HG03135 (cell line): ENCODE data around the gene PKN3.
"Not testable (repeated sequence)": the region's sequence is repeated elsewhere in the genome, so short reads cannot be mapped to it uniquely, and the experiment has no call there.

Experiments
- ATAC-seq: cut with Tn5 transposase; IDR thresholded peaks from one replicate; pipeline ENCODE4 v1.9.1; 2021; ENCODE audit warnings: mild to moderate bottlenecking, moderate library complexity; ENCODE audit not compliant: unreplicated experiment

Gene PKN3

GRCh38 chr9:128690684-128691034 is 11.6 kb upstream of the PKN3 start:
- no peak for ATAC-seq

GRCh38 chr9:128693738-128694137 is 8.6 kb upstream of the PKN3 start:
- ATAC-seq = not testable (repeated sequence)

DNA sequence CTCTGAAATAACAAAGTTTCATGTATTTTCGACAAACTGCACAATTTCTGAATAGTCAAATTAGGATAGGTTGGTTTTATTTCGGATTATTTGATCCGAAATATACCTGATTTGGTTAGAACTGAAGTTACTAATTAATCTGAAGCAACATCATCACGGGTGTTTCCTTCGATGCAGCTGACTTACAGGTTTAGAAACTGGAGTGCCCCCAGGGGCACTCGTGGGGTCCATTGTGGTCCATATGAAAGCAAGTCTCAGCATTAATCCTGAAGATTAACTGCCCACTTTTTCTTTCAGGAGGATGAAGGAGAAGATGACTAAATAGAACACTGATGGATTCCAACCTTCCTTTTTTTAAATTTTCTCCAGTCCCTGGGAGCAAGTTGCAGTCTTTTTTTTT is 8.0 kb upstream of the PKN3 start:
- no peak for ATAC-seq

DNA sequence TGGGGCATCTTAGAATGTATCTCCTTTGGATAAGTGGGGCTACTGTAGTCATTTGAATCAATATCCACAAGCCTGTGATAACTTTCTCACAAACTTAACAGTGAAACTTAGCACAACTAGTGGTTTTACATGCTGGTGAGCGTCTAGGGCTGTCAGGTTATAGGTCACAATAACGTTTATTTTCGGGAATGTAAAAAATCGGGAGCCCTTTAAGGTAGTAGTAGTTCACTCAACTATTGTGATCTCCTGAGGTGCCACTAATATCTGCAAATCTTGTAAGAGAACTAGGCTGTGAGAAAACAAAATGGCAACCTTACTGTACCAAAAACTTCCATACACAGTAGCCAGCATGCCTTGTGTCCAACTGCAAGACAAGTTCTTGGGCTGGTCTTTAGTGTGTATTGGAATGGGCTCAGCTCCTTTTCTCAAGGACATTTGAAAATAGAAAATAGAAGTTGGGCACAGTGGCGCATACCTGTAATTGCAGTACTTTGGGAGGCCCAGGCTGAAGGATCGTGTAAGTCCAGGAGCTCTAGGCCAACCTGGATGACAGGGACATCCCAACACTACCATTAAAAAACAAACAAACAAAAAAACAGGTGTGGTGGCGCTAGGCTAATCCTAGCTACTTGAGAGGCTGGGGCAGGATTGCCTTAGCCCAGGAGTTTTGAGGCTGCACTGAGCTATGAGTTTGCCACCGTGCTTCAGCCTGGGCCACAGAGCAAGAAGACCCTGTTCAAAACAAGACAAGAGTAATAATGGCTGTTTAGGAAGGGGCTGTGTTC is 5.2 kb upstream of the PKN3 start:
- no peak for ATAC-seq

- not testable (repeated sequence) for ATAC-seq
Measured at GRCh38 chr9:128699096-128699795, 3.1 kb upstream of the PKN3 start.

- ATAC-seq = no peak
Measured at GRCh38 chr9:128701227-128701854, 962 bp upstream of the PKN3 start.

- peak; percentile 15 for ATAC-seq
Measured at GRCh38 chr9:128702949-128703615, 779 bp downstream of the PKN3 start.

- no peak for ATAC-seq
Measured at GRCh38 chr9:128703616-128704355, 1.5 kb downstream of the PKN3 start.

- no peak for ATAC-seq
Measured at GRCh38 chr9:128704356-128704670, 2.0 kb downstream of the PKN3 start.

GRCh38 chr9:128705051-128705965 is 3.0 kb downstream of the PKN3 start:
- ATAC-seq = no peak

DNA sequence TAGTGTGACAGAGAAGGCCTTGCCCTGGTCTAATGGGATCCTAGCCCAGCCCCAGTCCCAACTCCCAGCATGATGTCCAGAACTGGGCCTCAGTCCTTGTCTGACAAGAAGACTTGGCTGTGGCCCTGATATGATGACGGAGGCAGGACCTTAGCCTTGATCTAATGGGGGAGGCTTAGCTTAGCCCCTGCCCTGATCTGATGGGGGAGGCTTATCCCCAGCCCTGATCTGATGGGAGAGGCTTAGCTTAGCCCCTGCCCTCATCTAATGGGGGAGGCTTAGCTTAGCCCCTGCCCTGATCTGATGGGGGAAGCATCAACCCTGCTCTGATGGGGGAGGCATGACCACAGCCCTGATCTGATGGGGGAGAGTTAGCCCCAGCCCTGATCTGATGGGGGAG is 3.7 kb downstream of the PKN3 start:
- no peak for ATAC-seq

DNA sequence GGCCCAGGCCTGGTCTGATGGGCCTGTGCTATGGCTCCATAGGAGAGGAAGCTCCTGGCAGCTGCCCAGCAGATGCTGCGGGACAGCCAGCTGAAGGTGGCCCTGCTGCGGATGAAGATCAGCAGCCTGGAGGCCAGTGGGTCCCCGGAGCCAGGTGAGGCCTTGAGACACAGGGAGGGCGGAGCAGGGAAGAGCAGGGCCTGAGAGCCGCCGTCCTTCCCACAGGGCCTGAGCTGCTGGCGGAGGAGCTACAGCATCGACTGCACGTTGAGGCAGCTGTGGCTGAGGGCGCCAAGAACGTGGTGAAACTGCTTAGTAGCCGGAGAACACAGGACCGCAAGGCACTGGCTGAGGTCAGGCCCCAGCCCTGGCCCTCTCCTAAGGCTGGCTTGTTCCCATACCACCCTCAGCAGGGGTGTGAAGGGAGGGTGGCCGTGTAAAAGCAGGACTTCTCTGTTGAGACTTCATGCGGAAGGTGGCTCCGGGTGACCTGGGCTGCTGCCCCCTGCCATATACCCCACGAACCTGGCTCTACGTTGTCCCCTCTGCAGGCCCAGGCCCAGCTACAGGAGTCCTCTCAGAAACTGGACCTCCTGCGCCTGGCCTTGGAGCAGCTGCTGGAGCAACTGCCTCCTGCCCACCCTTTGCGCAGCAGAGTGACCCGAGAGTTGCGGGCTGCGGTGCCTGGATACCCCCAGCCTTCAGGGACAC is 4.5 kb downstream of the PKN3 start:
- no peak for ATAC-seq

DNA sequence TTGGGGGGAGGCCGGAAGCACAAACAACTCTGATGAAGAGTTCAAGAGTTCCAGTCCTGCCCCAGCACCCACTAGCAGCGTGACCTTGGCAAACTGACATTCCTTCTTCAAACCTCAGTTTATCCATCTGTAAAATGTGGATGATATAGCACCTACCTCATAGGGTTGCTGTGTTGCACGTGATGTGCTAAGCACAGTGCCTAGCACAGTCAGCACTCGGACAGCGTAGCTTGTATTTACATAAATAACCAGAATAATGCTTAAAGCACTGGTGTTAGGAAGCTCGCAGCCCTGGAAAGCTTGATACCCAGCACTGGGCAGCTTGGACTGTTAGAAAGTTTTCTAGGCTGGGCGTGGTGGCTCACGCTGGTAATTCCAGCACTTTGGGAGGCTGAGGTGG is 5.1 kb downstream of the PKN3 start:
- ATAC-seq = no peak

DNA sequence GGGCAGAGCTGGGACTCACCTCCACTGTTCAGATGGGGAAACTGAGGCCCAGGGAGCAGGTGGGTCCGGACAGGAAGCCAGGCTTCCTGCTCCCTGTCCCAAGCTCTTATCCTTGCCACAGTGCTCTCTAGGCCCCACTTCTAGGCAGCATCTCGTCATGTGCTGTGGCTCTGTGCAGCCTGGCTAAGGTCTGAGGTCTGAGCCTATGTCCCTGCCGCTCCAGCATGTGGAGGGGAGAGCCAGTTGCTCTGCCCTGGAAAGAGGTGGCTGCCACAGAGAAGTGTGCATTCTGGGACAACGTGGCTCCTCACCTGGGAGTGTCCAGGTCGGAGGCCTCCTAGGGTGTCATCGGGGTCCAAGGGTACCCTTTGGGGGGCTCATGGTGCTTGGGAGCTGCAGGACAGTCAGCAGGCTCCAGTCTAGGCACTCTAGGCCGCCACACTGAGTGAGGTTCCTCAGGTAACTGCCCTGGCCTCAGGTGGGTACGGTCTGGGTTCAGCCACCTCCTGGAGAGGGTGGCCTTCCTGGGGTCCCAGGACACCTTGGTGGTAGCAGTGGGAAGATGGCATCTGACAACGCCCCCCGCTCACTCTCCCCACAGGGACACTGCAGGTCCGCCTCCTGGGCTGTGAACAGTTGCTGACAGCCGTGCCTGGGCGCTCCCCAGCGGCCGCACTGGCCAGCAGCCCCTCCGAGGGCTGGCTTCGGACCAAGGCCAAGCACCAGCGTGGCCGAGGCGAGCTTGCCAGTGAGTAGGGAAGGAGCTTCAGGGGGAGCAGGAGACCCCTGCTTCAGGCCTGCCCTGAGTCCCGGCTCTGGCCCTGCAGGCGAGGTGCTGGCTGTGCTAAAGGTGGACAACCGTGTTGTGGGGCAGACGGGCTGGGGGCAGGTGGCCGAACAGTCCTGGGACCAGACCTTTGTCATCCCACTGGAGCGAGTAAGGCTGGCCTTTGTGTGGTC is 10.4 kb downstream of the PKN3 start:
- no peak for ATAC-seq

DNA sequence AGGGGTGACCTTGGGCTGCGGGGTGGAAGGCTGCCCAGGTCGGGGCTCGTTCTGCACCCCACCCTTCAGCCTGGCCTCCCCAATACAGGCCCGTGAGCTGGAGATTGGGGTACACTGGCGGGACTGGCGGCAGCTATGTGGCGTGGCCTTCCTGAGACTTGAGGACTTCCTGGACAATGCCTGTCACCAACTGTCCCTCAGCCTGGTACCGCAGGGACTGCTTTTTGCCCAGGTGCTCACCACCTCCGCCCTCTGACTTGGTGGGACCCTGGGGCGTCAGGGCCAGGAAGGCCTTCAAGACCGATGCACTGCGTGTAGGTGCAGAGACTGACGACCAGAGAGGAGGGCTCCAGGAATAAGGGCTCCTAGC is 11.1 kb downstream of the PKN3 start:
- ATAC-seq = no peak

- ATAC-seq = no peak
Measured at GRCh38 chr9:128713941-128714573, 11.8 kb downstream of the PKN3 start.

GRCh38 chr9:128714586-128715435 is 12.5 kb downstream of the PKN3 start:
- no peak for ATAC-seq
